ENCODE measurements around the gene CPB2. TPM values are rescaled to one million over a fixed set of nuclear protein-coding genes. Genes with fewer than 3 reads are reported as not detected.

The CPB2 gene
- total and polyA plus RNA-seq, 2 of the 8 experiments (the other 6 are each of a cell fraction or from before 2014, with no cell fraction given): not detected

DNA sequence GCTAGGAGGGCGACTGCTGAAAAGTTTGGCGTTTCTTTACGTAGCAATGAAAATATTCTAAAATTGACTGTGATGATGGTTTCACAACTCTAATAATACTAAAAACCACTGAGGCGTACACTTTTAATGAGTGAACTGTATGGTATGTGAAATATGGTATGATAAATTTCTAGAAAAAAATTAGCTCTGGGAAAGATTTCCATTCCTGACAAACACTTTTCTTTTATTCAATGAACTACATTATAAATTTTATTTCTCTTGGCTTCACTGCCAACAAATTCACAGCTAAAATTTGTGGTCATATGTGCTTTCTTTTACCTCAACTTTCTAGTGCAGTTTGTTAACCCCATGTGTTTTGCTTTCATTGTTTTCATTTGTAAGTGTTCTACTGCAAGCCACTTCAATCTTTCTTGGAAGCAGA lies 63.4 kb downstream of the CPB2 start:
- no peak overlapping the region for H2AFZ ChIP-seq (ENCODE audit: low read length)
- no peak overlapping the region for H3K4me2 ChIP-seq (ENCODE audit: insufficient read depth in 1 of 2, low read depth in 2 of 2, low read length in 2 of 2)
- DNase-seq (ENCODE audit: low read depth in 1 of 2, low spot score in 2 of 2): no peak
- no peak for TF ChIP-seq GABPA (IDR thresholded peaks at IDR 0.05; ENCODE audit: borderline replicate concordance, insufficient read depth, low read length)
- H3K23ac ChIP-seq (ENCODE audit: insufficient read length): no peak overlapping the region
- H3K27ac ChIP-seq (ENCODE audit: low read depth, low read length): no peak overlapping the region
- no peak overlapping the region for H2BK12ac ChIP-seq (ENCODE audit: low read depth, low read length)
- CTCF ChIA-PET (ENCODE audit: partially characterized antibody): no interaction called here
- H2BK20ac ChIP-seq (ENCODE audit: low read length): no peak overlapping the region
- no peak overlapping the region for H2AK5ac ChIP-seq (ENCODE audit: low read depth, low read length)
- H4K91ac ChIP-seq (replicated peaks; ENCODE audit: insufficient read length, low read length): no peak overlapping the region
- WGBS, 2 experiments (ENCODE audit: extremely low coverage in 1 of 2, insufficient coverage in 1 of 2, insufficient read length in 1 of 2, insufficient replicate concordance in 2 of 2, low coverage in 1 of 2, low lambda C conversion rate in 2 of 2, missing lambda C conversion rate in 1 of 2): 93% methylated on average over 4 of the region's 4 CpGs; no CpG with 5 or more reads in 1 of the 2 experiments
- no peaks in the 10 kb centered on the region for H3K27me3 ChIP-seq (replicated peaks in 1 of 4; ENCODE audit: control insufficient read depth in 3 of 4, extremely low read depth in 1 of 4, insufficient read depth in 3 of 4, low read length in 3 of 4)
- H3K4ac ChIP-seq (replicated peaks; ENCODE audit: insufficient read length, low read depth, low read length): no peak overlapping the region
- peaks cover 0 to 48% of the 10 kb centered on the region in 2 experiments; a peak in 2 of 4 replicates for H3K79me2 ChIP-seq (ENCODE audit: control insufficient read depth in 1 of 2, insufficient read depth in 2 of 2, low read length in 2 of 2)
- no peaks in the 10 kb centered on the region for H3K4me1 ChIP-seq (replicated peaks in 1 of 4; ENCODE audit: control insufficient read depth in 3 of 4, insufficient read depth in 4 of 4, low read length in 3 of 4)
- H4K20me1 ChIP-seq (replicated peaks in 1 of 2; ENCODE audit: control insufficient read depth in 1 of 2, insufficient read depth in 2 of 2, low read length in 2 of 2): no peaks in the 10 kb centered on the region
- no peak overlapping the region for H3K56ac ChIP-seq (replicated peaks; ENCODE audit: insufficient read length, low read depth, low read length)
- no peak for FAIRE-seq
- no peaks in the 10 kb centered on the region for H3K79me1 ChIP-seq (ENCODE audit: low read depth, low read length)
- no peak overlapping the region for H4K5ac ChIP-seq (ENCODE audit: insufficient read length, low read depth, low read length)
- no peak overlapping the region for H2BK5ac ChIP-seq (ENCODE audit: low read depth, low read length)
- no peak overlapping the region for H3K14ac ChIP-seq (ENCODE audit: insufficient read length)
- peaks cover 0 to 25% (median 8%) of the 10 kb centered on the region in 4 experiments; a peak in 6 of 8 replicates for H3K36me3 ChIP-seq (ENCODE audit: control insufficient read depth in 2 of 4, insufficient read depth in 4 of 4, low read length in 3 of 4)
- H2BK120ac ChIP-seq (replicated peaks; ENCODE audit: low read depth, low read length): no peak overlapping the region
- no peak overlapping the region for H2BK15ac ChIP-seq (ENCODE audit: low read length)
- no peak overlapping the region for H4K8ac ChIP-seq (ENCODE audit: extremely low read depth, insufficient read depth, low read length)
- no peak overlapping the region for H3K9ac ChIP-seq (replicated peaks in 1 of 4; ENCODE audit: extremely low read depth in 1 of 4, low read depth in 3 of 4, low read length in 3 of 4)
- no peak overlapping the region for H3K4me3 ChIP-seq (ENCODE audit: extremely low read depth in 1 of 4, insufficient read depth in 2 of 4, low read depth in 3 of 4, low read length in 4 of 4)
- no peaks in the 10 kb centered on the region for H3K23me2 ChIP-seq (ENCODE audit: low read depth, low read length)
- H3K18ac ChIP-seq (ENCODE audit: extremely low read depth, low read length): no peak overlapping the region
- no peaks in the 10 kb centered on the region for H3K9me3 ChIP-seq (ENCODE audit: insufficient read depth in 2 of 2, low read depth in 1 of 2, low read length in 1 of 2)
- POLR2A ChIA-PET (ENCODE audit: partially characterized antibody): interaction anchor here (1.7 kb wide), 1 partner anchor 11 kb away, joined by 5 read pairs; the partner anchor contains the start of gene ZC3H13

All from H1 (cell line).